ENCODE results near the gene COP1.

The COP1 gene

GRCh38 chr1:176199707-176200106, 7.4 kb downstream of the COP1 start:
- Histone ChIP-seq H2BK5ac (ENCODE audit: low read depth, low read length, poor library complexity) (no peak overlapping the region), H4K12ac (ENCODE audit: low read depth, low read length) (no peak overlapping the region), H4K8ac (ENCODE audit: low read depth, low read length) (no peak overlapping the region), H3K18ac (ENCODE audit: low read length) (no peak overlapping the region), H3K4me3 (ENCODE audit: low read depth, low read length) (no peak overlapping the region), H4K91ac (ENCODE audit: low read depth, low read length) (no peak overlapping the region), H3K9ac (ENCODE audit: low read length) (no peak overlapping the region), H3K4ac (ENCODE audit: low read depth, low read length) (peak overlapping the region; percentile 89), H3K79me1 (ENCODE audit: low read length) (no peaks in the 10 kb centered on the region), H3K9me3 (ENCODE audit: insufficient read depth, low read depth, low read length) (no peaks in the 10 kb centered on the region), H3K14ac (ENCODE audit: low read length) (no peak overlapping the region), H2AFZ (ENCODE audit: insufficient read depth, low read length, poor library complexity) (no peak overlapping the region), H2BK120ac (ENCODE audit: insufficient read depth, low read length, poor library complexity) (no peak overlapping the region), H3K4me2 (ENCODE audit: low read length) (no peak overlapping the region), H3K27me3 (ENCODE audit: insufficient read depth, low read length) (no peaks in the 10 kb centered on the region), H3K79me2 (ENCODE audit: control insufficient read depth, insufficient read depth, low read length, poor library complexity) (peaks cover 16% of the 10 kb centered on the region), H3K27ac (ENCODE audit: low read depth, low read length) (no peak overlapping the region), H2BK12ac (ENCODE audit: low read length) (no peak overlapping the region), H3K23ac (ENCODE audit: low read length) (no peak overlapping the region), H3K36me3 (ENCODE audit: control insufficient read depth in 1 of 2, insufficient read depth in 2 of 2, low read length in 2 of 2) (no peaks in the 10 kb centered on the region), H3K4me1 (ENCODE audit: control insufficient read depth in 1 of 2, insufficient read depth in 2 of 2, low read length in 2 of 2) (no peaks in the 10 kb centered on the region), H2AK5ac (ENCODE audit: low read length) (no peak overlapping the region)
- no peak for DNase-seq
- WGBS (ENCODE audit: extremely low coverage, insufficient coverage, insufficient read length), result no CpG with 5 or more reads among the region's 1 CpG

- Histone ChIP-seq H2AFZ (ENCODE audit: insufficient read depth, low read length, poor library complexity) (no peak overlapping the region), H4K91ac (ENCODE audit: low read depth, low read length) (no peak overlapping the region), H3K79me2 (ENCODE audit: control insufficient read depth, insufficient read depth, low read length, poor library complexity) (peaks cover 13% of the 10 kb centered on the region), H3K27me3 (ENCODE audit: insufficient read depth, low read length) (no peaks in the 10 kb centered on the region), H3K4me3 (ENCODE audit: low read depth, low read length) (no peak overlapping the region), H4K8ac (ENCODE audit: low read depth, low read length) (no peak overlapping the region), H3K18ac (ENCODE audit: low read length) (no peak overlapping the region), H3K27ac (ENCODE audit: low read depth, low read length) (no peak overlapping the region), H3K4ac (ENCODE audit: low read depth, low read length) (no peak overlapping the region), H3K9me3 (ENCODE audit: insufficient read depth, low read depth, low read length) (no peaks in the 10 kb centered on the region), H2BK12ac (ENCODE audit: low read length) (no peak overlapping the region), H3K4me1 (ENCODE audit: control insufficient read depth in 1 of 2, insufficient read depth in 2 of 2, low read length in 2 of 2) (no peaks in the 10 kb centered on the region), H3K9ac (ENCODE audit: low read length) (no peak overlapping the region), H3K36me3 (ENCODE audit: control insufficient read depth in 1 of 2, insufficient read depth in 2 of 2, low read length in 2 of 2) (no peaks in the 10 kb centered on the region), H2AK5ac (ENCODE audit: low read length) (no peak overlapping the region), H3K79me1 (ENCODE audit: low read length) (no peaks in the 10 kb centered on the region), H3K4me2 (ENCODE audit: low read length) (no peak overlapping the region), H2BK5ac (ENCODE audit: low read depth, low read length, poor library complexity) (no peak overlapping the region), H4K12ac (ENCODE audit: low read depth, low read length) (no peak overlapping the region), H3K14ac (ENCODE audit: low read length) (no peak overlapping the region), H2BK120ac (ENCODE audit: insufficient read depth, low read length, poor library complexity) (no peak overlapping the region), H3K23ac (ENCODE audit: low read length) (no peak overlapping the region)
- DNase-seq, result no peak
- WGBS (ENCODE audit: extremely low coverage, insufficient coverage, insufficient read length), result no CpG with 5 or more reads among the region's 2 CpGs
Measured at GRCh38 chr1:176198413-176198812, 8.7 kb downstream of the COP1 start.

- no peak overlapping the region for H2AFZ ChIP-seq (ENCODE audit: insufficient read depth, low read length, poor library complexity)
- H3K4me3 ChIP-seq (ENCODE audit: low read depth, low read length), result no peak overlapping the region
- WGBS (ENCODE audit: extremely low coverage, insufficient coverage, insufficient read length), result no CpG with 5 or more reads among the region's 5 CpGs
- no peaks in the 10 kb centered on the region for H3K9me3 ChIP-seq (ENCODE audit: insufficient read depth, low read depth, low read length)
- no peak overlapping the region for H3K27ac ChIP-seq (ENCODE audit: low read depth, low read length)
- H3K36me3 ChIP-seq (ENCODE audit: control insufficient read depth in 1 of 2, insufficient read depth in 2 of 2, low read length in 2 of 2), result no peaks in the 10 kb centered on the region
- H3K79me2 ChIP-seq (ENCODE audit: control insufficient read depth, insufficient read depth, low read length, poor library complexity), result peaks cover 9% of the 10 kb centered on the region
- H4K8ac ChIP-seq (ENCODE audit: low read depth, low read length), result no peak overlapping the region
- H3K27me3 ChIP-seq (ENCODE audit: insufficient read depth, low read length), result no peaks in the 10 kb centered on the region
- H2AK5ac ChIP-seq (ENCODE audit: low read length), result no peak overlapping the region
- H3K4me1 ChIP-seq (ENCODE audit: control insufficient read depth in 1 of 2, insufficient read depth in 2 of 2, low read length in 2 of 2), result no peaks in the 10 kb centered on the region
- H3K4me2 ChIP-seq (ENCODE audit: low read length), result no peak overlapping the region
- H4K91ac ChIP-seq (ENCODE audit: low read depth, low read length), result no peak overlapping the region
- H2BK5ac ChIP-seq (ENCODE audit: low read depth, low read length, poor library complexity), result no peak overlapping the region
- peak overlapping the region; percentile 89 for H3K4ac ChIP-seq (ENCODE audit: low read depth, low read length)
- H3K79me1 ChIP-seq (ENCODE audit: low read length), result no peaks in the 10 kb centered on the region
- no peak overlapping the region for H4K12ac ChIP-seq (ENCODE audit: low read depth, low read length)
- no peak overlapping the region for H2BK120ac ChIP-seq (ENCODE audit: insufficient read depth, low read length, poor library complexity)
- H3K9ac ChIP-seq (ENCODE audit: low read length), result no peak overlapping the region
- H2BK12ac ChIP-seq (ENCODE audit: low read length), result no peak overlapping the region
- no peak overlapping the region for H3K23ac ChIP-seq (ENCODE audit: low read length)
- H3K14ac ChIP-seq (ENCODE audit: low read length), result no peak overlapping the region
- DNase-seq, result no peak
- no peak overlapping the region for H3K18ac ChIP-seq (ENCODE audit: low read length)
Measured at GRCh38 chr1:176196728-176197127, 10.4 kb downstream of the COP1 start.

- no peak overlapping the region for H4K91ac ChIP-seq (ENCODE audit: low read depth, low read length)
- H3K27ac ChIP-seq (ENCODE audit: low read depth, low read length), result no peak overlapping the region
- H3K79me2 ChIP-seq (ENCODE audit: control insufficient read depth, insufficient read depth, low read length, poor library complexity), result peaks cover 9% of the 10 kb centered on the region
- WGBS (ENCODE audit: extremely low coverage, insufficient coverage, insufficient read length), result no CpG with 5 or more reads among the region's 7 CpGs
- H3K9ac ChIP-seq (ENCODE audit: low read length), result no peak overlapping the region
- DNase-seq, result no peak
- H4K12ac ChIP-seq (ENCODE audit: low read depth, low read length), result no peak overlapping the region
- H3K4ac ChIP-seq (ENCODE audit: low read depth, low read length), result peak overlapping the region; percentile 43
- H2AK5ac ChIP-seq (ENCODE audit: low read length), result no peak overlapping the region
- H2BK120ac ChIP-seq (ENCODE audit: insufficient read depth, low read length, poor library complexity), result no peak overlapping the region
- no peaks in the 10 kb centered on the region for H3K27me3 ChIP-seq (ENCODE audit: insufficient read depth, low read length)
- no peak overlapping the region for H2BK12ac ChIP-seq (ENCODE audit: low read length)
- H3K18ac ChIP-seq (ENCODE audit: low read length), result no peak overlapping the region
- no peaks in the 10 kb centered on the region for H3K36me3 ChIP-seq (ENCODE audit: control insufficient read depth in 1 of 2, insufficient read depth in 2 of 2, low read length in 2 of 2)
- H3K23ac ChIP-seq (ENCODE audit: low read length), result no peak overlapping the region
- no peaks in the 10 kb centered on the region for H3K4me1 ChIP-seq (ENCODE audit: control insufficient read depth in 1 of 2, insufficient read depth in 2 of 2, low read length in 2 of 2)
- H3K79me1 ChIP-seq (ENCODE audit: low read length), result no peaks in the 10 kb centered on the region
- no peak overlapping the region for H2AFZ ChIP-seq (ENCODE audit: insufficient read depth, low read length, poor library complexity)
- H3K14ac ChIP-seq (ENCODE audit: low read length), result no peak overlapping the region
- H4K8ac ChIP-seq (ENCODE audit: low read depth, low read length), result no peak overlapping the region
- no peak overlapping the region for H2BK5ac ChIP-seq (ENCODE audit: low read depth, low read length, poor library complexity)
- H3K4me3 ChIP-seq (ENCODE audit: low read depth, low read length), result no peak overlapping the region
- H3K9me3 ChIP-seq (ENCODE audit: insufficient read depth, low read depth, low read length), result no peaks in the 10 kb centered on the region
- H3K4me2 ChIP-seq (ENCODE audit: low read length), result no peak overlapping the region
Measured at GRCh38 chr1:176195547-176195946, 11.5 kb downstream of the COP1 start.

All from trophoblast cell (in vitro differentiated cells and primary cell).